GM12875 (cell line): ENCODE results near the gene DKK3.

Source experiments
- H3K4me3 ChIP-seq: one replicate; pipeline ENCODE4 v1.5.1; 2011; ENCODE audit warnings: low read depth, low read length, control low read depth
- TF ChIP-seq, protein P1 (sequence below): IDR thresholded peaks from 2 replicates; pipeline ENCODE4 v1.5.1; 2011; ENCODE audit warnings: low read depth, mild to moderate bottlenecking, control low read depth, inconsistent platforms, low read length, moderate library complexity, borderline replicate concordance; ENCODE audit not compliant: insufficient read depth

Gene DKK3

GRCh38 chr11:12029119-12029518 is 20.7 kb upstream of the DKK3 start:
- no peak overlapping the region for H3K4me3 ChIP-seq
- TF ChIP-seq, protein P1, sequence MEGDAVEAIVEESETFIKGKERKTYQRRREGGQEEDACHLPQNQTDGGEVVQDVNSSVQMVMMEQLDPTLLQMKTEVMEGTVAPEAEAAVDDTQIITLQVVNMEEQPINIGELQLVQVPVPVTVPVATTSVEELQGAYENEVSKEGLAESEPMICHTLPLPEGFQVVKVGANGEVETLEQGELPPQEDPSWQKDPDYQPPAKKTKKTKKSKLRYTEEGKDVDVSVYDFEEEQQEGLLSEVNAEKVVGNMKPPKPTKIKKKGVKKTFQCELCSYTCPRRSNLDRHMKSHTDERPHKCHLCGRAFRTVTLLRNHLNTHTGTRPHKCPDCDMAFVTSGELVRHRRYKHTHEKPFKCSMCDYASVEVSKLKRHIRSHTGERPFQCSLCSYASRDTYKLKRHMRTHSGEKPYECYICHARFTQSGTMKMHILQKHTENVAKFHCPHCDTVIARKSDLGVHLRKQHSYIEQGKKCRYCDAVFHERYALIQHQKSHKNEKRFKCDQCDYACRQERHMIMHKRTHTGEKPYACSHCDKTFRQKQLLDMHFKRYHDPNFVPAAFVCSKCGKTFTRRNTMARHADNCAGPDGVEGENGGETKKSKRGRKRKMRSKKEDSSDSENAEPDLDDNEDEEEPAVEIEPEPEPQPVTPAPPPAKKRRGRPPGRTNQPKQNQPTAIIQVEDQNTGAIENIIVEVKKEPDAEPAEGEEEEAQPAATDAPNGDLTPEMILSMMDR, result no peak

DNA sequence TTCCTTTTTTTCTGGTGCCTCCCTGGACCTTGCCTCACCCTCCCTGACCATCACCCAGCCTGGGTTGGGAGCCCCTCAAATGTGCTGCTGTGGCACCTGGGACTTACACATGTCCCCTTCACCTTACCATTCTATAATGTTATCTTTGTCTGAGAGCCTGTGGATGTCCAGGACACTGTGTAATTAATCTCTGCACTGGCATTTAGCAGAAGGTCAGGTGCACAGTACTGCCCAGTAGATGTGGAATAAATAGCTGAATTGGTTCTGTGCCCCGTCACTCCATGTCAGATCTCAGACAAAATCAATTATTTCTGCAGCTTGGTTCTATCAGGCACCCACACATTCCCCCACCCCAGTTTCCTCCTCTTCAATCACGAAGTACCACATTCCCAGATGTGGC is 19.9 kb upstream of the DKK3 start:
- TF ChIP-seq, protein P1, result no peak

DNA sequence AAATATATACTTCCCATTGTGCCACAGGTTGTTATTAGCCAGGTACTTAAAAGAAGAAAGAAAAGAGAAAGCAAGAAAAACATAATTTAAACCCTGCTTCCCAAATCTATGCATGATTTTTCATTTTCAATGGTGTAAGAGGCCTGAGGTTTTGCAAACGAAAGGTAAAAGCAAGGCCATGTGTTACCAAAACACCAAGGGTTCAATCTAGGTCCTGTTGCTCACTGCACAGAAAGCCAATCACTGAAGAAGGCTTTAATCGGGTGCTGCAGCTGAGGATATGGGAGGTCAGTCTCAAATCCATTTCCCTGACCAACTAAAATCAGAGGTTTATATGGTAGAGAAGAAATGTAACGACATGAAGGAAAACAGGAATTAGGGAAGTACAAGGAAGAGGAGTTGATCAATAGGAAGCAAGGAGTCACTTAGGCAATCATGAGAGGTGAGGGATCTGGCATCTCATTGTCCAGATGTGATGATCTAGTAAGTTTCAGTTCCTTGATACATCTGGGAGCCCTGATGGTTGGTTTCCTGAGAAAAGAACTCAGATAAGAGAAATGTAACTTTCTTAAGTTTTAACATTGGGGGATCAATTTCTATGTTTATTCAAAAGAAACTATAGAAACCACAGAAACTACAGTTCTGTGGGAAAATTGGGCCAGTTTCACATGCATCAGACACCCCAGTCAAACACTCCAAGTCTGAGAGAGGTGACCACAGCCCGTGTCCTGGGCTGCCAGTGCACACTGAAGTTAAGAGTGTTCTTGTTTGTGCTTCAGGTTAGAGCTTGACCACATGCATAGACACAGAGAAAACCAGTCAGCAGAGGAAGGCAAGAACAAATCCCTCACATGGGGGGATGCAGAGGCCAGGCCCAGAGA is 18.1 kb upstream of the DKK3 start:
- TF ChIP-seq, protein P1, result no peak
- no peak overlapping the region for H3K4me3 ChIP-seq

More for the DNA sequence above, 19.9 kb upstream of the DKK3 start:
- H3K4me3 ChIP-seq, result no peak overlapping the region

- TF ChIP-seq, protein P1, result no peak
- H3K4me3 ChIP-seq, result no peak overlapping the region
Measured at GRCh38 chr11:12024254-12024926, 16.0 kb upstream of the DKK3 start.

GRCh38 chr11:12023015-12023414 is 14.6 kb upstream of the DKK3 start:
- TF ChIP-seq, protein P1, result no peak
- no peak overlapping the region for H3K4me3 ChIP-seq

- TF ChIP-seq, protein P1, result no peak
- no peak overlapping the region for H3K4me3 ChIP-seq
Measured at GRCh38 chr11:12020546-12020945, 12.1 kb upstream of the DKK3 start.
